Fibroblast of skin of abdomen (primary cell): ENCODE measurements around the gene SNAP29. TPM values are rescaled to one million over a fixed set of nuclear protein-coding genes. Genes with fewer than 3 reads are reported as not detected.
A peak's percentile ranks its signal among the peaks of the same experiment; 100 is the strongest.
"Not testable (repeated sequence)": the region's sequence is repeated elsewhere in the genome, so short reads cannot be mapped to it uniquely, and the experiment has no call there.

Experiments used
- DNase-seq: peaks from one replicate; pipeline ENCODE4 v3.0.0-alpha.2; 2013
- polyA plus RNA-seq, 2 experiments: library from polyadenylated mRNA; unstranded; fragments of 120-200 nt; gene quantifications; one replicate each; pipeline ENCODE4 v1.2.1, GENCODE V29; 2013; ENCODE audit not compliant: insufficient read length in 2 of 2

Gene SNAP29
- 32.1 TPM for polyA plus RNA-seq (2013, experiment 1 of 2; ENCODE audit: insufficient read length)
- 30.8 TPM for polyA plus RNA-seq (2013, experiment 2 of 2; ENCODE audit: insufficient read length)

GRCh38 chr22:20858615-20859416 lies at the start of gene SNAP29, which contains the start of gene PI4KA:
Gene SNAP29 (plus strand): TSS chr22:20859007. CDS start chr22:20859111, 104 bp downstream.
Gene PI4KA (minus strand): TSS chr22:20858811. CDS start chr22:20858725, 86 bp downstream.
- peak; percentile 99 for DNase-seq

- DNase-seq, result no peak
Observed at GRCh38 chr22:20809538-20810185, 49.1 kb upstream of the SNAP29 start.

DNA sequence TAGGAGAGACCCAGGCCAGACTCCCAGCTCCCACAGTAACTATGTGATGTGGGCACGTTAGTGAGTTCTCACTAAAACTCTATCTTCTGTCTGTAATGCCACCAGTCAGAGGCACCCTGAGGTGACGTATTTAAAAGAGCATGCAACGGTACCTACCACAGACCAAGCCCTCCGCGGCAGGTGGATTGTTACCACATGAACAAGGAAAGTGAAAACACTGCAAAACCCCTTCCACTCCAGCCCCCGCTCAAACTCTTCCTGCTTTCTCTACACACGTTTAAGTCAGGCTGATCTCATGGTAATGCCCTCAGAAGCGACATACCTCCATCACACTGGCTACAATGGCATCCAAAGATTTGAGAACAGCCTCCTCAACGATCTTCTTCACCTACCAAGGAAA lies 48.2 kb upstream of the SNAP29 start:
- no peak for DNase-seq

GRCh38 chr22:20811171-20811570 lies 47.6 kb upstream of the SNAP29 start:
- DNase-seq, result no peak

GRCh38 chr22:20811971-20812660 lies 46.7 kb upstream of the SNAP29 start:
- no peak for DNase-seq

DNA sequence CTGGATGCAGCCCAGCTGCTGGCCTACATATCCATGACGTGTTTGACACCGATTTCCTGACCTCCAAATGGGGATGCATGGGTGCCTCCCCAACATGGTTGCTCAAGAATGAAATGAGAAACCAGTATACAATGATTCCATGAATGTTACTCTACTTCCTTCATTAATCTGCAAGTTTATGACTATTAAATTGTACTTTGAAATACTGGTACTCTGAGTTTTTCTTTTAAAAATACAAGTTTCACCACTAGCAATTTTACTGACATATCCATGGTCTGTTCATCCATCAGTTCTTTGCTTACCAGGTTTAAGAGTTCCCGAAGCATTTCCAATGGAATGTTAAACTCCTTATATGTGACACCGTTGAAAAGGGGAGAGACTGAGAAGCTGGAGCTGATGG lies 45.8 kb upstream of the SNAP29 start:
- DNase-seq, result no peak

DNA sequence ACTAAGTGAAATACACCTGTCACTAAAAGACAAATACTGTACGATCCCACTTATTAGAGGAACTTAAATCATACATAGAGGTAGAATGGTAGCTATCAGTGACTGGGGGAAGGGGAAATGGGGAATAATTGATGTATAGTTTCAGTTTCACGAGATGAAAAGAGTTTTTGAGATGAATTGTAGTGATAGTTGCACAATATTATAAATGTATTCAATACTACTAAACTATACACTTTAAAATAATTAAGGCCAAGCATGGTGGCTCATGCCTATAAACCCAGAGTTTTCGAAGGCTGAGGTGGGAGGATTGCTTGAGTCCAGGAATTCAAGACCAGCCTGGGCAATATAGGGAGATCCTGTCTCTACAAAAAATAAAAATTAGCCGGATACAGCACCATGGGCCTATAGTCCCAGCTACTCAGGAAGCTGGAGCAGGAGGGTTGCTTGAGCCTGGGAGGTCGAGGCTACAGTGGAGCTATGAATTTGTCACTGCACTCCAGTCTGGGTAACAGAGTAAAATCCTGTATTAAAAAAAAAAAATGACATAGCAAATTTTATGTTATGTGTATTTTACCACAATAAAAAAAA lies 44.5 kb upstream of the SNAP29 start:
- DNase-seq, result no peak

DNA sequence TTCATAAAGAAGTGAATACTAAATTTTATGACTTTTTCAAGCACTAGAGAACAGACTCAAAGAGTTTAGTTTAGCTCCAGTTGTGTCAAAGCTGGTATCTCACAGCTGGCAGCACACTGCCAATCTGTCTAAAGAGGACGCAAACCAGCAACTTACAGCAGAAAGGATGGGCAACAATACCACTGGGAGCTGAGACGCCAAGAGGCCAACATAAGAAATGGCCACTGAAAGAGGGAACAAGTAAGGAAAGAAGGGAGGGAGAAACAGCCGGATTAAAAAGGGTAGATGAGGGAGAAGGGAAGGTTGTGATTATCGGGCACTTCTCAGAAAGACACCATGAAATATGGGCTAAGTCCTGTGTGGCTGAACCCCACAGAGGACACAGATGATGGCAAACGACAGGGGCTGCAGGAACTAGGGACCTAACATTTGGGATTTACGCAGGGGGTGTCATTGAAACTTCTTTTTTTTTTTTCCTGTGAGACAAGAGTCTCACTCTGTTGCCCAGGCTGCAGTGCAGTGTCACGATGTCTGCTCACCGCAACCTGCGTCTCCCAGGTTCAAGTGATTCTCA lies 43.2 kb upstream of the SNAP29 start:
- DNase-seq, result no peak

GRCh38 chr22:20816559-20816958 lies 42.2 kb upstream of the SNAP29 start:
- no peak for DNase-seq

DNA sequence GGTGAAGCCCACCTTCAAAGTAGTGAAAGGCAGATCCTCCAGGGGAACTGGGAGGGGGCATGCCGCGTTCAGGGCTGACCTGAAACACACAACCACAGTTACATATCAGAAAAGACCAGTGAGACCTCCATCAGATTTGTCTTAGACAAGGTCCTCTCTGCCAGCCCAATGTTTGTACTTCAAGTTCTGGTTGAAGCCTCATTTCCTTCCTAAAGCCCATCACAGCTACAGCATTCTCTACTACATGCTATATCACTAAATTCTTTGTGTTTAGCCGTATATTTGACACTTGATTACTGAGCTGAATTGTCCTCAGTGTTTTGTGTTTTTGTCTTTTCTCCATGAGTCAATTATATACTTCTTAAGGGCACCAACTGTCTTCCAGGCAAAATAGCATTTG lies 40.3 kb upstream of the SNAP29 start:
- DNase-seq, result no peak

GRCh38 chr22:20819471-20819870 lies 39.3 kb upstream of the SNAP29 start:
- DNase-seq, result no peak

- not testable (repeated sequence) for DNase-seq
Observed at GRCh38 chr22:20821717-20822239, 37.0 kb upstream of the SNAP29 start.

- DNase-seq, result no peak
Observed at GRCh38 chr22:20822240-20822639, 36.6 kb upstream of the SNAP29 start.

GRCh38 chr22:20823264-20823663 lies 35.5 kb upstream of the SNAP29 start:
- no peak for DNase-seq

GRCh38 chr22:20825216-20825615 lies 33.6 kb upstream of the SNAP29 start:
- DNase-seq, result not testable (repeated sequence)

DNA sequence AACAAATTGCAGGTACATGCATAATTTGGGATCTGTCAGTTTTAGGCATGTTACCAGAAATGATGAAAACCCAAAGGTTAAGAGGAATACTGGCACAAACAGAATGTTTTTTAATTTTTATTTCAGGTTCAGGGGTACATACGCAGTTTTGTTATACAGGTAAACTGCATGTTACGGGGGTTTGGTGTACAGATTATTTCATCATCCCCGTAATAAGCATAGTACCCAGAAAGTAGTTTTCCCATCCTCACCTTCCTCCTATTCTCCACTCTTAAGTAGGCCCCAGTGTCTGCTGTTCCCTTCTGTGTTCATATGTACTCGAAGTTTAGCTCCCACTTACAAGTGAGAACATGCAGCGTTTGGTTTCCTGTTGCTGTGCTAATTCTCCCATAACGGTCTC lies 33.2 kb upstream of the SNAP29 start:
- DNase-seq, result no peak

DNA sequence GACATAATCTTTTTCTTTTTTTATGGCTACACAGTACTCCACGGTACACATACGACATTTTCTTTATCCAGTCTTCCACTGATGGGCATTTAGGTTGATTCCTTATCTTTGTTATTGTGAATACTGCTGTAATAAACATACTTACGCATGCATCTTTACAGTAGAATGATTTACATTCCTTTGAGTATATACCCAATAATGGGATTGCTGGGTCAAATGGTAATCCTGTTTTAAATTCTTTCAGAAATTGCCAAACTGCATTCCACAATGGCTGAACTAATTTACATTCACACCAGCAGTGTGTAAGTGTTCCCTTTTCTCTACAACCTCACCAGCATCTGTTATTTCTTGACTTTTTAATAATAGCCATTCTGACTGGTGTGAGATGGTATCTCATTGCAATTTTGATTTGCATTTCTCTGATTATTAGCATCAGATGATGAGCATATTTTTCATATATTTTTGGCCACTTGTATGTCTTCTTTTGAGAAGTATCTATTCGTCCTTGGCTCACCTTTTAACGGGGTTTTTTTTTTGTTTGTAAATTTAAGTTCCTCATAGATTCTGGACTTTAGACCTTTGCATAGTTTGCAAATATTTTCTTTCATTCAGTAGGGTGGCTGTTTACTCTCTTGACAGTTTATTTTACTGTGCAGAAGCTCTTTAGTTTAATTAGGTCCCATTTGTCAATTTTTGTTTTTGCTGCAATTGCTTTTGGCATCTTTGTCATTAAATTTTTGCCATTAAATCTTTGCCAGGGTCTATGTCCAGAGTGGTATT lies 32.2 kb upstream of the SNAP29 start:
- not testable (repeated sequence) for DNase-seq

DNA sequence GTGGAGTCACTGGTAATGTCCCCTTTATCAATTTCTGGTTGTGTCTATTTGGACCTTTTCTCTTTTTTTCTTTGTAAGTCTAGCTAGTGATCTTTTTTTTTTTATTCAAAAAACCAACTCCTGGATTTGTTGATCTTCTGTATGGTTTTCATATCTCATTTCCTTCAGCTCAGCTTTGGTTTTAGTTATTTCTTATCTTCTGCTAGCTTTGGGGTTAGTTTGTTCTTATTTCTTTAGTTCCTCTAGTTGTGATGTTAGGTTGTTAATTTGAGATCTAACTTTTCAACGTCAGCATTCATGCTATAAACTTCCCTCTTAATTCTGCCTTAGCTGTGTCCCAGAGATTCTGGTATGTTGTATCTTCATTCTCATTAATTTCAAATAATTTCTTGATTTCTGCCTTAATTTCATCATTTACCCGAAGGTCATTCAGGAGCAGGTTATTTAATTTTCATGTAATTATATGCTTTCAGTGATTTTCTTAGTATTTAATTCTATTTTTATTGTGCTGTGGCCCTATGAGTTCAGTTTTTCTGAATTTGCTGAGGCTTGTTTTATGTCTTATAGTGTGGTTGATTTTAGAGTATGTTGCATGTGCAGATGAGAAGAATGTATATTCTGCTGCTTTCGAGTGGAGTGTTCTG lies 29.2 kb upstream of the SNAP29 start:
- DNase-seq, result no peak

DNA sequence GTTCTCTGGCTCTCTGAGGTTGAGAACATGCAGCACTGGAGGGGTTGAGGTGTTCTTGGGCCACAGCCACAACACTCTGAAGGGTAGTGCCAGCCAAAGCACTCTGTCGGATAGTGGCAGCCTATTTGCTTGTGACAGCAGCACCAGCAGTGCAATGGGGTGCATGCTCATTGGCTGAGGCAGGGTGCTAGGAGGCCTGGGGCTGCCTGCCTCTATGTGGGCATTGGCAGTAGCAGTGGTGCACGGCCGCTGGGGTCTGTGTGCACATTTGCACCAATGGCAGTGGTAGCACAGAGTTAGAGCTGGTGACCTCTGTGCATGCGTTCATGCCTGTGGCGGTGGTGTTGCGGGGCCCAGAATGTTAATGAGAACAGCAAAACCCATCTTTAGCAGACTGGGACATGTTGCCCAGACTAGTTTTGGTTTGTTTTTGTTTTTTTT lies 25.6 kb upstream of the SNAP29 start:
- DNase-seq, result no peak

- DNase-seq, result no peak
Observed at GRCh38 chr22:20834206-20834605, 24.6 kb upstream of the SNAP29 start.

- no peak for DNase-seq
Observed at GRCh38 chr22:20834725-20835124, 24.1 kb upstream of the SNAP29 start.
